ENCODE measurements around the gene NOL3.

The NOL3 gene

GRCh38 chr16:67181346-67181745 lies 11.0 kb downstream of the NOL3 start:
- no peak for TF ChIP-seq GABPA (IDR thresholded peaks at IDR 0.05; ENCODE audit: low read depth)
- no peak for TF ChIP-seq REST (IDR thresholded peaks at IDR 0.05; ENCODE audit: insufficient replicate concordance, low read depth)
- TF ChIP-seq POLR2AphosphoS5 (IDR thresholded peaks at IDR 0.05; ENCODE audit: low read depth), result no peak
- TF ChIP-seq CTCF (IDR thresholded peaks at IDR 0.05; ENCODE audit: insufficient read depth, low read length), result no peak
- no peak for TF ChIP-seq SPI1 (IDR thresholded peaks at IDR 0.05; ENCODE audit: borderline replicate concordance, low read depth)
- H3K4me3 ChIP-seq (replicated peaks; ENCODE audit: insufficient read depth, low read length), result no peak overlapping the region
- DNase-seq (ENCODE audit: low read depth in 1 of 2, low spot score in 1 of 2), result no peak
- H3K27ac ChIP-seq (replicated peaks), result no peak overlapping the region
- peaks cover 10% of the 10 kb centered on the region for H3K27me3 ChIP-seq (ENCODE audit: insufficient read depth, poor library complexity, severe bottlenecking)

GRCh38 chr16:67182288-67182687 lies 11.9 kb downstream of the NOL3 start:
- peaks cover 10% of the 10 kb centered on the region for H3K27me3 ChIP-seq (ENCODE audit: insufficient read depth, poor library complexity, severe bottlenecking)
- TF ChIP-seq SPI1 (IDR thresholded peaks at IDR 0.05; ENCODE audit: borderline replicate concordance, low read depth) (no peak), CTCF (IDR thresholded peaks at IDR 0.05; ENCODE audit: insufficient read depth, low read length) (no peak), POLR2AphosphoS5 (IDR thresholded peaks at IDR 0.05; ENCODE audit: low read depth) (no peak), REST (IDR thresholded peaks at IDR 0.05; ENCODE audit: insufficient replicate concordance, low read depth) (no peak), GABPA (IDR thresholded peaks at IDR 0.05; ENCODE audit: low read depth) (no peak)
- no peak overlapping the region for H3K27ac ChIP-seq (replicated peaks)
- no peak for DNase-seq (ENCODE audit: low read depth in 1 of 2, low spot score in 1 of 2)
- H3K4me3 ChIP-seq (replicated peaks; ENCODE audit: insufficient read depth, low read length), result peak overlapping the region; percentile 96; the same call in 1 of the 2 replicates

GRCh38 chr16:67183284-67183626 lies 12.9 kb downstream of the NOL3 start:
- H3K4me3 ChIP-seq (replicated peaks; ENCODE audit: insufficient read depth, low read length), result peak overlapping the region; percentile 96
- DNase-seq (ENCODE audit: low read depth in 1 of 2, low spot score in 1 of 2), result no peak
- H3K27me3 ChIP-seq (ENCODE audit: insufficient read depth, poor library complexity, severe bottlenecking), result peaks cover 7% of the 10 kb centered on the region
- peak overlapping the region; percentile 7; the same call in 1 of the 2 replicates for H3K27ac ChIP-seq (replicated peaks)
- TF ChIP-seq SPI1 (IDR thresholded peaks at IDR 0.05; ENCODE audit: borderline replicate concordance, low read depth) (no peak), POLR2AphosphoS5 (IDR thresholded peaks at IDR 0.05; ENCODE audit: low read depth) (no peak), REST (IDR thresholded peaks at IDR 0.05; ENCODE audit: insufficient replicate concordance, low read depth) (no peak), GABPA (IDR thresholded peaks at IDR 0.05; ENCODE audit: low read depth) (no peak), CTCF (IDR thresholded peaks at IDR 0.05; ENCODE audit: insufficient read depth, low read length) (no peak)
